ENCODE data around the gene TBC1D9B.

DNA sequence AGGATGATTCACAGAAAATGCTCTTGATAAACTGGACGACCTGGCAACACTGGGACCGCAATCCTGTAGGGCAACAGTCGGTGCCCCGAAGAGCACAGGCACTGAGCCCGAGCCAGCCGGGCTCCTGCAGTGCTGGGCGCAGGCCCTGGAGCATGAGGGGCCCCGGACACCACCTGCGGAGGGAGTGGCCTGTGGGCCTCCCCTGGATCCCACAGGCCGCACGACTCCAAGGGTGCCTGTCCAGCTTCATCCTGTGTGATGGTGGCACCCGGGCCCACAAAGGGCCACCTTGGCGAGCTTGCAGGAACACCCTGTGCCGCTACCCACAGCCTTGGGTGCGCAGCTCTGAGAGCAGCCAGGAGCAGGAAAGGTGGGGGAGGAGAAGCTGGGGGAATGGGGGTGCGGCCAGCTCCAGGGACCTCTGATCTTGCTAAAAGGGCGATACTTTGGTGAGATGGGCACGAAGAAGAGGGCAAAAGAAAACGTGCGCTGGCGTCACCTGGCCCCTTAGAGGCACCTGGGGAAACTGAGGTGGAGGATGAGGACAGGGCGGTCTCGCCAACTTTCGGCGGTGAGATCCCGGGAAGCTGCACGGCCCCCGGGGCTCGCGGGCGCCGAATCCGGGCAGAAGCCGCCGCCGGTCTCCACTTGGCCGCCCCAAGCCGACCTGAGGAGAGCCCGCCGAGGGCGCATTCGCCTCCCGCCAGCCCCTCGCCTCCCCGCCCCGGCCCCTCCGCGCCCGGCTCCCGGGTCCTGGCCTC, 722 bp downstream of the TBC1D9B start:
- TF ChIP-seq EP300 (IDR thresholded peaks at IDR 0.05) (no peak), POLR2AphosphoS5 (IDR thresholded peaks at IDR 0.05) (no peak)

Data from gastroesophageal sphincter (tissue), 2 donors.